HG03521 (cell line): Measurements from ENCODE around the gene ATP6AP1.
A peak's percentile ranks its signal among the peaks of the same experiment; 100 is the strongest.

Experiments used
- ATAC-seq: cut with Tn5 transposase; IDR thresholded peaks from one replicate; pipeline ENCODE4 v1.9.1; 2021; ENCODE audit warnings: mild to moderate bottlenecking, moderate library complexity; ENCODE audit not compliant: unreplicated experiment

The ATP6AP1 gene

GRCh38 chrX:154443992-154444754, 15.7 kb downstream of the ATP6AP1 start, which contains the start of gene FAM50A:
FAM50A (plus strand) TSS chrX:154444141; CDS start chrX:154444236, 95 bp downstream.
- ATAC-seq = peak; percentile 84

GRCh38 chrX:154444755-154445246, 16.3 kb downstream of the ATP6AP1 start:
- no peak for ATAC-seq

GRCh38 chrX:154445776-154446175, 17.3 kb downstream of the ATP6AP1 start:
- ATAC-seq = no peak

GRCh38 chrX:154446430-154446829, 18.0 kb downstream of the ATP6AP1 start:
- ATAC-seq = no peak

- no peak for ATAC-seq
These were observed 20.0 kb downstream of the ATP6AP1 start for GRCh38 chrX:154448484-154448883.

GRCh38 chrX:154449618-154450017, 21.1 kb downstream of the ATP6AP1 start:
- ATAC-seq = no peak

- ATAC-seq = no peak
These were observed 21.8 kb downstream of the ATP6AP1 start for GRCh38 chrX:154450312-154450711.

- no peak for ATAC-seq
These were observed 24.3 kb downstream of the ATP6AP1 start for GRCh38 chrX:154452823-154453222.

GRCh38 chrX:154457491-154458115, 29.1 kb downstream of the ATP6AP1 start:
- peak; percentile 44 for ATAC-seq

- ATAC-seq = peak; percentile 46
These were observed 29.9 kb downstream of the ATP6AP1 start, which contains the start of gene PLXNA3 for GRCh38 chrX:154458116-154458953. PLXNA3 (plus strand) TSS chrX:154458281; CDS start chrX:154460184, 1,903 bp downstream.

- ATAC-seq = no peak
These were observed 30.7 kb downstream of the ATP6AP1 start for GRCh38 chrX:154458954-154459778.

GRCh38 chrX:154459832-154460231, 31.4 kb downstream of the ATP6AP1 start:
- no peak for ATAC-seq

GRCh38 chrX:154460326-154460725, 31.8 kb downstream of the ATP6AP1 start:
- no peak for ATAC-seq

GRCh38 chrX:154462396-154462795, 33.9 kb downstream of the ATP6AP1 start:
- ATAC-seq = no peak

GRCh38 chrX:154463611-154464220, 35.2 kb downstream of the ATP6AP1 start:
- no peak for ATAC-seq

- ATAC-seq = no peak
These were observed 36.4 kb downstream of the ATP6AP1 start for GRCh38 chrX:154464806-154465365.

GRCh38 chrX:154465601-154466000, 37.1 kb downstream of the ATP6AP1 start:
- ATAC-seq = no peak

- no peak for ATAC-seq
These were observed 37.6 kb downstream of the ATP6AP1 start for GRCh38 chrX:154466036-154466435.

- no peak for ATAC-seq
These were observed 38.4 kb downstream of the ATP6AP1 start for GRCh38 chrX:154466907-154467306.

GRCh38 chrX:154467556-154467955, 39.1 kb downstream of the ATP6AP1 start:
- ATAC-seq = no peak
